Skeletal muscle tissue (tissue), 4 donors: ENCODE measurements around the gene FOXP1. TPM values are rescaled to one million over a fixed set of nuclear protein-coding genes. Genes with fewer than 3 reads are reported as not detected.

ENCODE experiments used
- H3K27ac ChIP-seq: one replicate; pipeline ENCODE4 v1.7.0; 2013; ENCODE audit warnings: mild to moderate bottlenecking, low read depth, low read length, inconsistent platforms
- H3K27me3 ChIP-seq, 3 donors: one replicate each; pipeline ENCODE4 v1.7.0; 2013; ENCODE audit warnings: low read length in 3 of 3; ENCODE audit not compliant: control insufficient read depth in 3 of 3, insufficient read depth in 3 of 3
- H3K36me3 ChIP-seq, 3 donors: one replicate each; pipeline ENCODE4 v1.7.0; 2013; ENCODE audit warnings: low read length in 3 of 3; ENCODE audit not compliant: control insufficient read depth in 3 of 3, insufficient read depth in 3 of 3
- H3K4me1 ChIP-seq, 3 donors: one replicate each; pipeline ENCODE4 v1.7.0; 2013; ENCODE audit warnings: low read length in 3 of 3, mild to moderate bottlenecking in 3 of 3; ENCODE audit not compliant: control insufficient read depth in 3 of 3, insufficient read depth in 3 of 3
- H3K4me3 ChIP-seq, 3 donors: one replicate each; pipeline ENCODE4 v1.7.0; 2013; ENCODE audit warnings: low read length in 3 of 3
- H3K9ac ChIP-seq, 3 donors: one replicate each; pipeline ENCODE4 v1.7.0; 2013; ENCODE audit warnings: low read length in 3 of 3, mild to moderate bottlenecking in 3 of 3, moderate library complexity in 2 of 3, low read depth in 1 of 3
- H3K9me3 ChIP-seq, 3 donors: one replicate each; pipeline ENCODE4 v1.7.0; 2013; ENCODE audit warnings: low read length in 3 of 3; ENCODE audit not compliant: control insufficient read depth in 3 of 3
- total RNA-seq: library from RNA; depleted of rRNA; stranded (reverse); fragments of >200 nt; gene quantifications from one replicate; pipeline ENCODE4 v1.2.3, GENCODE V29; 2014
- donor health status: Osteomylitis.

The FOXP1 gene
- total RNA-seq, 1 donor from 2014 or later: 36.0 TPM

DNA sequence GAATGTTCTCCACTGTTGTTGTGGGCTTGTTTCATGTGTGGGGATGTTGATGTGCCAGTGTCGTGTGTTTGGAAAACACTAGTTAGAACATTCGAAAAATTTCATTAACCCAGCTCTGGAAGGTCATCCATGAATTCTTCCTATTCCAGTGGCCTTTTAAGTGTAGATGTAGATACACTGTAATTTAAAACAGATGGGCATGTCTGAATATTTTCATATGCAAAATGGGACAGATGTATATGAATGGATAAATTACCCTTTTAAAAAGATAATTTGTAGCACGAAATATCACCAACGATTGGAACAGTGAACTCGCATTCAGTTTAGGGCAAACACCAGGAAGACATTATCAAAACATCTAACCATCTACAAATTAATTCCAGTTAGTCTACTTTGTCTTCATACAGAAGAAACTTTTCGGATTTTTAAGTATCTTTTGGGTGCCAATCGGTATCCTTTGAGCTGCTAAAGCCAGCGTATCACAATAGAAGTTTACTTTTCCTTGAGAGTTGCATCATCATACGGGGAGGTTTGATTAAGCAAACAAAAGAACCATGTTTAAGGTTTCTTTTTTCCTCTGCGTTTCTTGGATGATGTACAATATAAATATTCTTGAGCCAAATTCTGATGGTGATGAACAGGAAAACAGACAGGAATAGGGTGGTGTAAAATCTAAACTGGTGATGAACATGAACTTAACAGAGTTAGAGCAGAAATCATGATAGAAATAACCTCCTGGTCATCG, 528.1 kb downstream of the FOXP1 start:
- Histone ChIP-seq H3K27ac (no peak overlapping the region), H3K9ac (no peak overlapping the region), H3K27me3 (no peaks in the 10 kb centered on the region), H3K4me3 (no peak overlapping the region), H3K4me1 (peaks cover 15 to 36% (median 30%) of the 10 kb centered on the region in 3 donors), H3K9me3 (no peaks in the 10 kb centered on the region), H3K36me3 (peaks cover 0 to 10% (median 6%) of the 10 kb centered on the region in 3 donors)

DNA sequence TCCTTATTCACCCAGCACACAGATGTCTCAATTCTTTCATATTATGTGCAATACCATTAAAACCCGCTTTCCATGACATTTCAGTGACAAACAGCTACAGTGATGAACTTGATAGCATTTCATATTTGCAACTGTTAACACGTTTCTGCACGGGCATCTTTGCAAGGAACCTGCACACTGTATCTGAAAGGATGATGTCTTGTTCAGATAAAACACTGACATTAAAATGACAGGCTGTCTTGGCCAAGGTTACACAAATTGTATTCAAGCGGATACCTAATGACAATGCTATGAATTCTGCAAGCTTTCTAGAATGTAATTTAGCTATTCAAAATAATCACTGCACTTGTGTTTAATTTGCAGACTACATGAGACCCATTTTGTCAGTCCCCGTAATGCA, 529.2 kb downstream of the FOXP1 start:
- Histone ChIP-seq H3K9me3 (no peaks in the 10 kb centered on the region), H3K27me3 (no peaks in the 10 kb centered on the region), H3K9ac (no peak overlapping the region), H3K27ac (no peak overlapping the region), H3K36me3 (peaks cover 0 to 13% (median 6%) of the 10 kb centered on the region in 3 donors), H3K4me1 (peaks cover 22 to 37% (median 32%) of the 10 kb centered on the region in 3 donors), H3K4me3 (no peak overlapping the region)

DNA sequence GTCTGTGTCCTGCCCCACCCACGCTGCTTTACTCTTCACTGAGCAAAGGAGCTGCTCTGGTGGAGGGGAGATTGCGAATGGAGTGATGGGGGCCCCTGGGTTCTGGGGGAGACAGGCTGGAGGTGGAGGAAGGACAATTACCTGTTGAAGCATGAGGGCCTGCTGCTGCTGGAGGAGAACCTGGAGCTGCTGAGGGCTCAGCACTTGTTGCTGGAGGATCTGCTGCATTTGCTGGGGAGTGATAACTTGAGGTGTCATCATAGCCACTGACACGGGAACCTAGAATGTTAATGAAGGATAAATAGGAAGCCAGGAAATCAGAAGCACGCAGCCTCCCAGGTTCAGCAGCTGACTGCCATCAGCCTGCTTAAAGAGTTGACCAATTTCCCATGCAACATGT, 530.0 kb downstream of the FOXP1 start:
- H3K27me3 ChIP-seq: no peaks in the 10 kb centered on the region
- H3K4me1 ChIP-seq: peaks cover 22 to 37% (median 26%) of the 10 kb centered on the region in 3 donors
- H3K9ac ChIP-seq: no peak overlapping the region
- H3K4me3 ChIP-seq: no peak overlapping the region
- peaks cover 0 to 13% (median 6%) of the 10 kb centered on the region in 3 donors for H3K36me3 ChIP-seq
- H3K9me3 ChIP-seq: no peaks in the 10 kb centered on the region
- H3K27ac ChIP-seq: no peak overlapping the region

DNA sequence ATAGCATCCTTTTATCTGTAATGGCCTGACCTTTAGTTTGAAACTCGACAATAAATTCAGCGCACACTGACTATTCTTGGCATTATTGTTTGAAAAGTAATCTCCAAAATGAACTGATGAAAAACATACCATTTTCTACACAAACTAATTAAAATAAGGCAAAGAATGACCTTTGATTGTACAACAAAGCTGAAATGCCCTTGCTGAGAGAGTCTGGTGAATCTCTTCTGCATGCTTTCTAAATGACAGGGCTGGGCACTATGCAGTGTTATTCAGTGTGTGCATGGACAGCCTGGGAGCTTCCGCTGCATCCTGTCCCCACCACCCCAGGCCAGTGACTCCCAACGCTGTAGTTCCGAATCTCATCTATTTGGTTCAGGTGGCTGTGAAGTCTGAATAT, 530.8 kb downstream of the FOXP1 start:
- H3K27ac ChIP-seq: no peak overlapping the region
- no peaks in the 10 kb centered on the region for H3K9me3 ChIP-seq
- peaks cover 0 to 13% (median 6%) of the 10 kb centered on the region in 3 donors for H3K36me3 ChIP-seq
- H3K9ac ChIP-seq: no peak overlapping the region
- H3K4me3 ChIP-seq: no peak overlapping the region
- peaks cover 22 to 36% (median 22%) of the 10 kb centered on the region in 3 donors for H3K4me1 ChIP-seq
- no peaks in the 10 kb centered on the region for H3K27me3 ChIP-seq

DNA sequence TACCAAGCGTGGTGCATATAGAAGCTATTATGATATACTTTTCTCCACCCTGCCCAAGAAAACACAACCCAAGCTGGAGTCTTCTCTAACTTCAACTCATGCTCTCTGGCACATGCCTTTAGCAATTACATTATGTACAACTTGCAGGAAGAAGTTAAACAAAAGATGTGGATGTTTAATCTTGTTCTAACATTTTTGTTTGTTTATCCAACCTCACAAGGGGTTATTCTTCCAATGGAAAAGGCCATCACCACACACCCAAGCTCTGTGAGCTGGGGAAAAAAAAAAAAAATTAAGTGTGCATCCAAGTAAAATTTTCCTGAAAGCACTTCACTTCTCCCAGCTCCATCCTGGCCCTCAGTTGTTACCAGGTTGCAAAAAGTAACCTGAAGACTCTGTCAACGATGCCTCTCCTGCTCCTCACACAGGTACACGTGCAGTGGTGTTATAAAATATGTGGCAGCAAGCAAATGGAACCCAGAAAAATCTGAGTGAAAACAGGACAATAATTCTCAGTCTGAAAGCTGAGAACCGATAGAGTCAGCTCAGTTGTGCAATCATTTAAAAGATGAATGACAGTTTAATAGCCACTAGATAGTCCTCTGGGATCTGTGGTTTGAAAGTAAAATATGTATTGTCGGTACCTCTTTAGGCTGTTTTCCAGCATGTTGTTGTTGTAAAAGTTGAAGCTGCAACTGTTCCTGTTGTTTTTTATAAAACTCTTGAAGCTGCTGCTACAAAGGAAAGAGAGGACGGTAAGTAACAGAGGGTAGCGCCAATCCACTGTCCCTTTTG, 531.4 kb downstream of the FOXP1 start:
- H3K9me3 ChIP-seq: no peaks in the 10 kb centered on the region
- peaks cover 21 to 33% (median 23%) of the 10 kb centered on the region in 3 donors for H3K4me1 ChIP-seq
- no peak overlapping the region for H3K4me3 ChIP-seq
- H3K27me3 ChIP-seq: no peaks in the 10 kb centered on the region
- H3K36me3 ChIP-seq: peaks cover 0 to 13% (median 6%) of the 10 kb centered on the region in 3 donors
- H3K9ac ChIP-seq: no peak overlapping the region
- H3K27ac ChIP-seq: no peak overlapping the region

DNA sequence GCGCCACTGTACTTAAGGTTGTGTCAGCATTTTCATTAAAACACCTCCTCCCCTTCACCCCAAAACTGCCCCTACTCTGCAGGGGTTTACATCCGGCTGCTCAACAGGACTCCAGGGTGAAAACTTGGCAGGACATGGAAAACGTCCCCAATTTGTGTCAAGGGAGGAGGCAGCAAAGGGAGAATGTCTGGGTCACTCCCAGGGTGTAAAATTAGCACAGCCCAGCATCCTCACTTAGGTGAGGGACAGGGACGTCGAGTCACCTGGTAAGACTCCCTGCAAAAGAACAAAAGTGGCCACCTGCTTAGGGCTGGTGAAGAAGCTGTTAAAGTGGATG, 532.3 kb downstream of the FOXP1 start:
- peaks cover 21 to 33% (median 26%) of the 10 kb centered on the region in 3 donors for H3K4me1 ChIP-seq
- peaks cover 6 to 18% (median 13%) of the 10 kb centered on the region in 3 donors for H3K36me3 ChIP-seq

DNA sequence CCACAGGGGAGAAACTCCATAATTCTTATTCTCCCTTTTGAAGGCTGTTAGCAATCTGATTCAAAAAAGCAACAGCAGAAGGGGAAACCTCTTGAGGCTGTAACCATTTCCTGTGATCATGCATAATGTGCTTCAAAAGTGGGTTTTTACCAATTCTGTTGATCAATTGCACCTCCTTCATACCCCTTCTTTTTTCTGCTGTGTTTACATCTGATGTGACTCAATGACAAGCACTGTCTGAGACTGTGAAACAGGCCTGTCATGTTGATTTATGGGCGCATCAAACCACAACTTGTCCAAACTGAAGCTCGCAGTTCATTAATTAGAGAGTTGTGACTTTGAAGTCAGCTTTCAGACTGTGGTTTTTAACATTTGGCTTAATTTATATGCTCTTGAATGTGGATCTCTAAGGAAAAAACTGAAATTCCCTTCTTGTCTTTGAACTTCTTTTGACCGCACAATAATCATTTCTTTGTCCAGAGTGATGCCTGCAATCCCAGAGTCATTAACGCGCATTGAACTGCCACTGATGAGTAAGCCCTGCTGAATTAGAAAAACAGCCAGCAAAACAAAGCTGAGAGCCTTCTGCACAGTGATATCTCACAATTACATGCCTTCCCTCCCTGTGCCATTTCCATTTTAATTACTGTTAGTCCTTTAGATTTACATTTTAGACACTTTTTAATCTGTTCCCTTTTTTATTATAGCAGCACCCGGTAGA, 532.8 kb downstream of the FOXP1 start:
- Histone ChIP-seq H3K4me1 (peaks cover 20 to 33% (median 26%) of the 10 kb centered on the region in 3 donors), H3K36me3 (peaks cover 6 to 22% (median 18%) of the 10 kb centered on the region in 3 donors), H3K27ac (no peak overlapping the region), H3K27me3 (no peaks in the 10 kb centered on the region), H3K9me3 (no peaks in the 10 kb centered on the region), H3K4me3 (no peak overlapping the region), H3K9ac (no peak overlapping the region)

More for the DNA sequence above, 532.3 kb downstream of the FOXP1 start:
- no peaks in the 10 kb centered on the region for H3K27me3 ChIP-seq
- H3K4me3 ChIP-seq: no peak overlapping the region
- H3K9me3 ChIP-seq: no peaks in the 10 kb centered on the region
- H3K9ac ChIP-seq: no peak overlapping the region
- H3K27ac ChIP-seq: no peak overlapping the region

DNA sequence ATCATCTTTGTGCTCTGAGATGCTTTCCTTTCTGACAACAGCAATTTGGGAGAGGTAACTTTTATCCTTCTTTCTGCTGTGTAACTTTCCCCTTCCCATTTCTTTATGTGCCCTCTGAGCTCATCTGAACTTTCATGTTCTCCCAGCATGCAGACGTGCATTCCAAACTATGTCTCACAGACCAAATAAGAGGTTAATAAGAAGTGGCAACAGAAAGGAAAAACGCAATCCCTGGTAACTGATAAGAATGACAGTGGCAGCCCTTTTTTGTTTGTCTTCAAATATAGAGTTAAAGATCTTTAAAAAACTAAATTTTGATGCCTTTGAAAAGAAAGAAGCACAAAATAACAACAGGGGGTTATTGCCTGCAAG, 533.4 kb downstream of the FOXP1 start:
- Histone ChIP-seq H3K4me1 (peaks cover 20 to 33% (median 26%) of the 10 kb centered on the region in 3 donors), H3K9ac (no peak overlapping the region), H3K27ac (no peak overlapping the region), H3K9me3 (no peaks in the 10 kb centered on the region), H3K36me3 (peaks cover 6 to 26% (median 22%) of the 10 kb centered on the region in 3 donors), H3K4me3 (no peak overlapping the region), H3K27me3 (no peaks in the 10 kb centered on the region)

DNA sequence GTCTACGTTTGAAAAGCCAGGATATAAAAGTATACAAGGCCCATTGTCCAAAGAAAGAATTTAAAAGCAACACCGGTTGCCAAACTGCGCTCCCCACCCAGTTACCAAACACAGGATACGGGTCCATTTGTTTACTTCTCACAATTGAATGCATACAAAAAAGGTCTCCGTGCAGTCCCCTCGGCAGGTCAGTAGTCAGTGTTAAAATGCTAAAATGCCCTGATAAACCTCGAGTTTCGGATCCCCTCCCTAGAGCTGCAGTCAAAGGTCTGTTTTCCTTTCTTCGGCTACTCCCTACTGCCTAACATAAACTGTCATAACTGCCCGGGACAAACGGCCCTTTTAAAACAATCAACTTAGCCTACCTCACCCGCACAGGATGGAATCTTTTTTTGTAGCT, 534.6 kb downstream of the FOXP1 start:
- Histone ChIP-seq H3K9ac (no peak overlapping the region), H3K36me3 (peaks cover 6 to 31% (median 24%) of the 10 kb centered on the region in 3 donors), H3K4me1 (peaks cover 16 to 25% (median 24%) of the 10 kb centered on the region in 3 donors), H3K4me3 (no peak overlapping the region), H3K9me3 (no peaks in the 10 kb centered on the region), H3K27me3 (no peaks in the 10 kb centered on the region), H3K27ac (no peak overlapping the region)
